NCI-H2171 treated with DMSO at 0.1 percent for 48 hours (cell line): ENCODE results near the gene DENND5A.
A peak's percentile ranks its signal among the peaks of the same experiment; 100 is the strongest.
"Not testable (repeated sequence)": the region's sequence is repeated elsewhere in the genome, so short reads cannot be mapped to it uniquely, and the experiment has no call there.

Experiments used
- DNase-seq: peaks from one replicate; lab custom pipeline; 2025; lab: John Stamatoyannopoulos, UW

The DENND5A gene

DNA sequence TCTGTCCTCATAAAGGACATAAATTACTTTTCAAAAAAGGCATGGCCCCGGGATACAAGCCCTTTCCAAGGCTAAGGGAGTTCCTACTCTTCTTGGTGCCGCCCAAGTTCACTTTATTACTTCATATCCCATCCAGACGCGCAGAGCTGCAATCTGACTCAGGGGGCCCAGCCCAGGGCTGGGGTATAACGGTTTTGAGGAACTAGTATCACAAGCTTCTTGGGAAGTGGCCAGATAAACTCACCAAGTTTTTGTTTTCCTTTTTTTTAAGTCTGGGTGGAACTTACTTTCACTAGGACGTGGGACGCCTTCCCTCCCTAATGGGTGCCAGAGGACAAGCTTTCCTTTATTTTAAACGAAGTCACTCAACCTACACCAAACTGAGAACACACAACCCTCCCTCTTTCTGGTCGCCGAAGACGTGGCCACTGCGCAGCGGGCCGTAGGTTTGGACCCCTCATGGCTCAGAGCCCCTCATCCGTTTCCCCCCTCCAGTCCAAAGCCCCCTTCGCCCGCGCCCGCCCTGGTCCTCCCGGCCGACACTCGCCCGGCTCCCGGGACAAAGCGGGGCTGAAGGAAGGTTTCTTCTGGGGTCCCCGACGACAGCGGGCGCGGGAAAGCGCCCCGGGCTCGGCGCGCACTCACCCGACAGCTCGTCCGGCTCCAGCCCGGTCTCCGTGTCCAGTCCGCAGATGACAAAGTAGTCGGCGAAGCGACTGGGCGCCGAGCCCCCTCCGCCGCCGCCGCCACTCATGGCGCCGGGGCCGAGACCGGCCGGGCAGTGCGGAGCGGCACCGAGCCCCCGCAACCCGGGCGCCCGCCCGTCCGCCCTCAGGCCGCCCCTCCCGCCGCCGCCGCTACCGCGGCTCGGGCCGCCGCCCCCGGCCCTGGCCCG lies 587 bp downstream of the DENND5A start:
- DNase-seq: no peak

GRCh38 chr11:9263840-9264315 lies 1.3 kb downstream of the DENND5A start:
- DNase-seq: no peak

DNA sequence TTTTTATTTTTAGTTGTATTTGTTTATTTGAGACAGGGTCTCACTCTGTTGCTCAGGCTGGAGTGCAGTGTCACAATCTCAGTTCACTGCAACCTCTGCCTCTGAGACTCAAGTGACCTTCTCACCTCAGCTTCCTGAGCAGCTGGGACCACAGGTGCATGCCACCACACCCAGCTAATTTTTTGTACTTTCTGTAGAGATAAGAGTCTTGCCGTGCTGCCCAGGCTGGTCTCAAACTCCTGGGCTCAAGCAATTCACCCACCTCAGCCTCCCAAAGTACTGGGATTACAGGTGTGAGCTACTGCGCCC lies 4.4 kb downstream of the DENND5A start:
- not testable (repeated sequence) for DNase-seq

DNA sequence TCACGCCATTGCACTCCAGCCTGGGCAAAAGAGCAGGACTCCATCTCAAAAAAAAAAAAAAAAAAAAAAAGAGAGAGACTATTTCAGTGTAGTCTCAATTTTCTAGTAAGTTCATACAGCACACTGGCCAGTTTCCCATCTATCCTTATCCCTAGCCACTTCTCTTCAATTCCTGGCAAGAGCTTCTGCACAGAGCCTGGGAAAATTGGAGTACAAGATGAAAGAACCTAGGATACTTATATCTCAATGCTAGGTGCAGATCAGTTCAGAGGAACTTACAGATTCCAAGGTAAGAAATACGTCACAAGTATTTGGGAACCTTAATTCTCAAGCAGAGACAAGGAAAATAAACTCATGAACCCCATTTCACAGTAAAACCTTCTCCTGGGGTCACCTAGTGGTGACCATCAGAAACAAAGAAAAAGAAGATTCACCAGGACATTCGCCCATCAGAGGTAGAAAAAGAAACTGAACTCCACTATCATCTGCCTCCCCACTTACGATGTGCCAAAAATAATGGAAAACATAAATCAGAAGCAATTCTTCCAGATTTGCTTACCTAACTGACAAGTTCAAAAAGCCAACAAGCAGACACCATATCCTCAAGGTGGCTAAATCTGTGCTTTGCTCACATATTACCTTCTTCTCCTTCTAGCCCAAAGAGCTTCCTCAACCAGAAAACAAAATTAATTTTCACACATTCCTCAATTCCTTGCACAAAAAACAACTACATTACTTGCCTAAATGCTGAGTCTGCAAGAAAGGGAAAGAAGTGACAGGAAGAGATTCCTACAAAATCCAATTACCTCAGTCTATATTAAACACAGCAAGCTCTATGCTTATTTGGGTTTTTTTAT lies 4.9 kb downstream of the DENND5A start:
- DNase-seq: no peak

DNA sequence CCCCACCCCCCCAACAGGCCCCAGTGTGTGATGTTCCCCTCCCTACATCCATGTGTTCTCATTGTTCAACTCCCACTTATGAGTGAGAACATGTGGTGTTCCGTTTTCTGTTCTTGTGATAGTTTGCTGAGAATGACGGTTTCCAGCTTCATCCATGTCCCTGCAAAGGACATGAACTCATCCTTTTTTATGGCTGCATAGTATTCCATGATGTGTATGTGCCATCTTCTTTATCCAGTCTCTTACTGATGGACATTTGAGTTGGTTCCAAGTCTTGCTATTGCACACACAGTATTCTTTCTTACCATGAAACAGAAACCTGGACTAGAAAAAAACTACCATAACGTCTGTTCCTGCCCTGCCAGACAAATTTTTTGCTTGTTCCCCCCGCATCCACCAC lies 6.9 kb downstream of the DENND5A start:
- DNase-seq: not testable (repeated sequence)

- DNase-seq: no peak
These were observed 10.7 kb downstream of the DENND5A start for GRCh38 chr11:9254416-9254815.

- no peak for DNase-seq
These were observed 12.1 kb downstream of the DENND5A start for GRCh38 chr11:9253086-9253485.

- peak; percentile 72 for DNase-seq
These were observed 13.8 kb downstream of the DENND5A start for GRCh38 chr11:9251311-9251710.

- DNase-seq: no peak
These were observed 15.0 kb downstream of the DENND5A start for GRCh38 chr11:9250139-9250582.

DNA sequence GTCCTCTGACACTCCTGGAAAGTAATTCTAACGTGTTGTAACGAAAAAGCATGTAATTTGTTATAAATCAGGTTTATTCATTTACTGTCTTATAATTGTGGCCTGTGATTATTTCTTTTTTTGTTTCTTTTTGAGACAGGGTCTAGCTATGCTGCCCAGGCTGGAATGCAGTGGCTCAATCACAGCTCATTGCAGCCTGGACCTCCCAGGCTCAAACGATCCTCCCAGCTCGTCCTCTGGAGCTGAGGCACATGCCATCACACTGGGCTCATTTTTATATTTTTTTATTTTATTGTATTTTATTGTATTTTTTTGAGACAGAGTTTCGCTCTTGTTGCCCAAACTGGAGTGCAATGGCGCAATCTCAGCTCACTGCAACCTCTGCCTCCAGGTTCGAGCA lies 15.9 kb downstream of the DENND5A start:
- no peak for DNase-seq

- DNase-seq: no peak
These were observed 17.3 kb downstream of the DENND5A start for GRCh38 chr11:9247863-9248262.

DNA sequence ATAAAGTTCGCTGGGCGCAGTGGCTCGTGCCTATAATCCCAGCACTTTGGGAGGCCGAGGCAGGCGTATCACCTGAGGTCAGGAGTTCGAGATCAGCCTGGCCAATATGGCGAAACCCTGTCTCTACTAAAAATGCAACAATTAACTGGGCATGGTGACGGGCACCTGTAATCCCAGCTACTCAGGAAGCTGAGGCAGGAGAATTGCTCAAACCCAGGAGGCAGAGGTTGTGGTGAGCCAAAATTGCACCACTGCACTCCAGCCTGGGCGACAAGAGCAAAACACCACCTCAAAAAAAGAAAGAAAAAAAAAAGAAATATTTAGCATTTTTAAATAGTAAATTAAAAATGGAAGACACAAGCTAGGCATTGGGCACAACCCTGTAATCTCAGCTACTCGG lies 28.9 kb downstream of the DENND5A start:
- DNase-seq: not testable (repeated sequence)

- DNase-seq: no peak
These were observed 32.7 kb downstream of the DENND5A start for GRCh38 chr11:9232482-9232881.

DNA sequence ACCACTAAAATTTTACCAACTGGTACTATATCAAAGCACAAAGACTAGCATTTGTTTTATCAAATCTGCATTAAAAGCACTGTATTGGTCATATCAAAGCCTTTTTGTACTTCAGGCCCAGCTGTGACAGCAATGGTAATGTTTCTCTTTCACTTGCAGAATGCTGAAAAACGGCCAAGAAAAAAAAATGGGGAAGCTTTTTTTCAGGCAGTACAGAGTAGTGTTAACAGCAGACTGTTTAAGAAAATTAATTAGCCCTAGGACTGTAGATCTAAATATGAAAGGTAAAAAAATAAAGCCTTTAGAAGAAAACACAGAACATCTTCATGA lies 33.3 kb downstream of the DENND5A start:
- DNase-seq: no peak

DNA sequence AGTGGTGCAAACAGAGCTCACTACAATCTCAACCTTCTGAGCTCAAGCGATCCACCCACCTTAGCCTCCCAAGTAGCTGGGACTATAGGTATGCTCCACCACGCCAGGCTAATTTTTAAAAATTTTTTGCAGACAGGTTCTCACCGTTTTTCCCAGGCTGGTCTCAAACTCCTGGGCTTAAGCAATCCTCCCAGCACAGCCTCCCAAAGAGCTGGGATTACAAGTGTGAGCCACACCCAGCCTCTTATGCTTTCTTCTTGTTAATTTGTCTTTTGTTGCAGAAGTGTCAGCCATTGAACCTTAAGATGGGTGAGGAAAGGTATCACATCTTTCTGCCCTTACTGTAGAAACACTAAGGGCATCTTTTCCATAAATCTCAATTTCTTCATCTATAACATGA lies 34.9 kb downstream of the DENND5A start:
- DNase-seq: no peak

DNA sequence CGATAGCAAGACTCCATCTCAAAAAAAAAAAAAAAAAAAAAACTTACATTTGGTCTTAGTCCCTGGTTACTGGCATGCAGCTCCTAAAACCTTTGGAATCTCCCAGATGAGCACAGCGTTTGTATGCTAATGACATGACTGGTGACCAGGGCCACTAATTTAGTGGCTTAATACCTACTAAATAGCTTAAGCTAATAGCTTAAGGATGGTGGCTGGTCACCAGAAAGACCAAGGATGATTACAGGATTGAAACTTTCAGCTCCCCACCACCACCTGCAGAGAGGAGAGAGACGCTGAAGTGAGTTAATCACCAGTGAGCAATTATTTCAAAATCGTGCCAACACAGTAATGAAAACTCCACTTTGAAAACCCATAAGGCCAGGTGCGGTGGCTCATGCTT lies 37.1 kb downstream of the DENND5A start:
- no peak for DNase-seq

DNA sequence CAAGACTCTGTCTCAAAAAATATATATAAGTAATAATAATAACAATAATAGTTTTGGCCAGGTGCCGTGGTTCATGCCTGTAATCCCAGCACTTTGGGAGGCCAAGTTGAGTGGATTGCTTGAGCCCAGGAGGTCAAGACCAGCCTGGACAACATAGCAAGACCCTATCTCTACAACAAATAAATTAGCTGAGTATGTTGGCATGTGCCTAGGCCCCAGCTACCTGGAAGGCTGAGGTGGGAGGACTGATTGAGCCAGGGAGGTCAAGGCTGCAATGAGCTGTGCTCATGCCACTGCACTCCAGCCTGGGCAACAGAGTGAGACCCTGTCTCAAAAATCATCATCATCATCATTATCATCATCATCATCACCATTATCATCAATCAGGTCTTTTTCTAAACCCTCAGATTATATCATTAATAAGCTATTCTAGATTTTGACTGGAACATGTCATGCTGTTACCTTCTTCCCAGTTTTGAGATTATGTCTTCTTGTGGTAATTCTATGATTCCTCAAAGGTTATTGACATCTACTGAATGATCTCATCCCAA lies 39.3 kb downstream of the DENND5A start:
- DNase-seq: no peak

- no peak for DNase-seq
These were observed 42.5 kb downstream of the DENND5A start for GRCh38 chr11:9222654-9223053.

DNA sequence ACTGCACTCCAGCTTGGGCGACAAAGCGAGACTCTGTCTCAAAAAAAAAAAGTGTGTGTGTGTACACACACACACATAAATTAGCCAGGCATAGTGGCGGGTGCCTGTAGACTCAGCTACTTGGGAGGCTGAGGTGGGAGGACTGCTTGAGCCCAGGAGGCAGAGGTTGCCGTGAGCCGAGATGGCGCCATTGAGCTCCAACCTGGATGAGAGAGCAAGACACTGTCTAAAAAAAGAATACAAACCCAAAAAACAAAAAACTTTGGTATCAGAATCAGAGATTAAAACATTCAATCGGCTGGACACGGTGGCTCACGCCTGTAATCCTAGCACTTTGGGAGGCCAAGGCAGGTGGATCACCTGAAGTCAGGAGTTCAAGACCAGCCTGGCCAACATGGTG lies 44.3 kb downstream of the DENND5A start:
- not testable (repeated sequence) for DNase-seq

DNA sequence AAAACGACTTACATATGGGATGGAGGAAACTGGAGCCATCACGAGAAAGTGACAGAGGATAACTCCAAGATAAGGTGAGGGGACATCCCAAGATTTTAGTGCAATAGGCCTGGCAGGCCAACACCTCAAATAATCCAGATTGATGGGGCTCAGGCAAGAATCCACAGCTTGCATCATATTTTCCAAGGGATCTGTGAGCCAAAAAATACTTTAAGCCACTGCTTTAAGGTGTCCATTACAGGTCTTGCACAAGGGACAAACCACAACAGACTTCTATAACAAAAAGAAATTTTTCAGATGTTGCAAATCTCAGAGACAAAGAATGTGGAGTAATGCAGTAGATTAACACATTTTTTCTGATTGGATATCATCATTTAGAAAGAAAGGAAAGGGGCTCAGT lies 45.6 kb downstream of the DENND5A start:
- DNase-seq: no peak

GRCh38 chr11:9219115-9219514 lies 46.0 kb downstream of the DENND5A start:
- DNase-seq: no peak

DNA sequence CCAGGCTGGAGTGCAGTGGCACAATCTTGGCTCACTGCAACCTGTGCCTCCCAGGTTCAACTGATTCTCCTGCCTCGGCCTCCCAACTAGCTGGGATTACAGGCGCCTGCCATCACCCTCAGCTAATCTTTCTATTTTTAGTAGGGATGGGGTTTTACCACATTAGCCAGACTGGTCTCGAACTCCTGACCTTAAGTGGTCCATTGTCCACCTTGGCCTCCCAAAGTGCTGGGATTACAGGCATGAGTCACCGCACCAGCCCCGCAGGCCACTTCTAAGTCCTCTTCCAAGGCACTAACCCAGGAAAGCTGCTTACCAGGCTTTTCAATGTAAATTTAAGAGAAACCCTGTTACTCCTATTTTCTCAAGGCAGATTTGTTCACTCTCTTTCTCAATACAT lies 50.4 kb downstream of the DENND5A start:
- DNase-seq: no peak

DNA sequence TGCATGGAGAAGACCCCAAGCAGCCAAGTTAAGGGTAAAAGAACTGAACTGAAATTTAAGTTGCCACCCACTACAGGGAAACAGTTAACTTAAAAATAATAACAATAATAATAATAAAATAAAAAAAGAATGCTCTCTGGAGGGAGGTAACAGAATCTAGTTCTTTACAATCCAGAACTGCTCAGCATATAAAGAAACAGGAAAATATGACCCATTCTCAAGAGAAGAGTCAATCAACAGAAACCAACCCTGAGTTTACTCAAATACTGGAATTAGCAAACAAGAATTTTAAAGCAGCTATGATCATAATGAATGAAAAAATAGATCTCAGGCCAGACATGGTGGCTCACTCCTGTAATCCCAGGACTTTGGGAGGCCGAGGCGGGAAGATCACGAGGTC lies 53.8 kb downstream of the DENND5A start:
- no peak for DNase-seq
